HG03025 (cell line): ENCODE data around the gene CHURC1.
A peak's percentile ranks its signal among the peaks of the same experiment; 100 is the strongest.

Source experiments
- ATAC-seq: cut with Tn5 transposase; IDR thresholded peaks from one replicate; pipeline ENCODE4 v1.9.1; 2021; ENCODE audit warnings: mild to moderate bottlenecking, moderate library complexity; ENCODE audit not compliant: unreplicated experiment, low FRiP score

CHURC1 gene

DNA sequence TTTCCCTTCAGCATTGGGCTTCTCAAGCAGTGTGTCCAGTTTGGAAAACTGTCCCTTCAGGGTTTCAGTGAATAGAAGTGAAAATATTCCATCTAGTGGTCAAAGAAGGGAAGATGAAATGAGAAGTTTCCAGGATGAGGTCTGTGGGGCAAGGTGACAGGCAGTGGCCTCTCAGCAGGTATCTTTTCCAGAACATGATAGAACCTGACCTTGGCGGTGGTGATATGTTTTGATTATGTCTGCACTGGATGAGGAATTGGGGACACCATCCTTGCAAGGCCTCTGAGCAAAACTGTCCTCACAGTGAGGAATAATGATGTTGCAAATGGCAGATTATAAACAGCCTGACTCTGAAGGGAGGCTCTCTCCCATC, 23.6 kb downstream of the CHURC1 start:
- ATAC-seq = no peak

DNA sequence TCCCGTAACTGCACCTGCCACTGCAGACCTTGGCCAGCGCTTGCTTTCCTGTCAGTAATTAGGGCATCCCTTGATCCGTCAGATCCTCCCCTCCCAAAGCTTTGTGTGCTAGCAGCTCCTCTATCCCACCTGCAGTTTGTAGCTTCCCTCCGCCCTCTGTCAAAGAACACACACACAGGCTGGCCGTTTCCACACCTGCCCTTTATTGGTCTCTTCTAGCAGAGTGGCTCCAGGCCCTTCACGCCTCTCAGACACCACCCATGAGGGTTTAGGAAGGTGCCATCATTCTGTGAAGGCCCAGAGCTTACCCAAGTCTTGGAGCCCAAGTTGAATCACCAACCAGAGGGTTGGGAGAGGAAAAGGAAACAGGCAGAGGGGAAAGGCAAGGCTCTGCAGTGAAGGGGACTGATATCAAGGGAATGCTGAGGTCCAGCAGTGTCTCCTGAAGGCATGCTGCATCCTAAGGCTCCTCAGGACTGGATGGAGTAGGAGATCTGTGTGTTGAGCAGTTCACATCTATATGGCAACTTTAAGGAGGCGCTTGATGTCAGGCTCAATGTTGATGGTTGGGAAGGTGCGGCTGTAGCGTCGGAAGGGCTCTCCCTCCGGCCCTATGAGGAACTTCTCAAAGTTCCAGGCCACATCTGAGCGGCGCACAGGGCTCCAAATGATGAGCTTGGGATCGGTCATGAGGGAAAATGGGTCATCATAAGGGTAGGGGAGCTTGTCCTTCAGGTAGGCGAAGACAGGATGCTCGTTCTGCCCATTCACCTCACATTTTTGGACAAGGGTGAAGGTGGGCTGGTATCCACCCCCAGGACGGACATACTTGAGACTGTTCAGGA, 24.9 kb downstream of the CHURC1 start:
- no peak for ATAC-seq

DNA sequence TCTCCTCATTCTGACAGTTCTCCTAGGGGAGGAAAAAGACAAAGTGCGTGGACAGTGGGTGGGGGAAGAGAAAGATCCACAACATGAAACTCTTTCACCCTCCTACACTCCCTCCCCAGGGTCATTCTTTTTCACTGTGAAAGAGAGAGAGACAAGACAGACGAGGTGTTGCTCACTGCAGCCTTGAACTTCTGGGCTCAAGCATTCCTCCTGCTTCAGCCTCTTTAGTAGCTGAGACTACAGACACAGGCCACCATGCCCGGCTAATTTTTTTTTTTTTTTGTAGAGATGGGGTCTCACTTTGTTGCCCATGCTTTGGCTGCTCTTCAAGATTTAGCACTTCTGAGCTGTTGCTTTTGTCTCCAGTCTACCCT, 25.5 kb downstream of the CHURC1 start:
- no peak for ATAC-seq

DNA sequence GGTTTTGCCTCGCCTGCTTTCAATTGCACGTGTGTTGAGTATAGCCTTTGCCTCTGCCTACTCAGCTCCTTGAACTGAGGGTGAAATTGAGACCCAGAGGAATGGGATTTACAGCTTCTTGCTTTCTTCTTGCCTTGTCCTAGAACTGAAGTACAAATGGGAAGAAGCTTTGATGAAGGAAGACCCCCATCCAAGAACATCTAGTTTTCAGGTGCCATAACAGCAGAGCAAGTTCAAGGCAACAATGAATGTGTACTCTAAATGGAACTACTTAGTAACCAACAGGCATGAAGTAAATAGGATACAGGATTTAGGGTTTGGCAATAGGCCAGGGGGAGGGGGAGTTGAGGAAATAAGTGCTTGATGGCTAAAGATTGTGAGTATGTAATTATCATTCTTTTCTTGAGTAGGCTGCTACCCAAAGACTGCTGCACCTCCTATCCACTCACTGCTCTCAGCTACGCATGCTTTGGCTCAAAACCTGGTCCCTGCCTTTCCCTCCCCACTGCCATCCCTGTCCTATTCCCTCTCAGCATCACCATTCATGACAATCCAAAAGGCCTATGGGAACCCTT, 26.2 kb downstream of the CHURC1 start:
- ATAC-seq = no peak

DNA sequence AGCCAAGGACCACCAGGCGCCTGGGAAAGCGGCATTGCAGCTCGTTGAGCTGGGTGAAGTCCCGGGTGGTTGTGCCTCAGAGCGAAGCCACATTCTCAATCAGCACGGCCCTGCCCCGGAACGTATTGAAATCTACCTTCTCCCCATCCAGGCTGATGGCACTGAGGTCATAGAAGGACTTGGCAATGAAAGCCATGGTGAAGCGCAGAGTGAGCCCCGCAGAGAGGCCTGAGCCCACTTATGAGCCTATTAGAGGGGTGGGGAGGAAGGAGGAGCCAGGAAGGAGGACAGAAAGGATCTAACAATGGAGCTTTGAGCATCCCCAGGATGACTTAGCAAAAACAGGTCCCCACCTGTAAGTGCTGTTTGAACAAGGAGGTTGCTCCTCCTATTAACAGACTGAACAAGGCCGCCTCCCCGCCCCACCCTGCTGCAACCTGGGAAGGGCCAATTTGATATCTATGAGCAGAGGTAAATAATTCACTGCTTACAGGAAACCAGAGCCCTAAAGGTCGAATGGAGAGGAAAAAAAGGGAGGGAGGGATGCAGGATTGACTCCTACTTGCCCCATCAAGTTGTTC, 28.4 kb downstream of the CHURC1 start, which contains the start of gene GPX2:
GPX2 (minus strand) TSS at position 215 of the 581 bp plus-strand sequence; CDS start at position 196, 19 bp downstream.
- ATAC-seq = no peak

DNA sequence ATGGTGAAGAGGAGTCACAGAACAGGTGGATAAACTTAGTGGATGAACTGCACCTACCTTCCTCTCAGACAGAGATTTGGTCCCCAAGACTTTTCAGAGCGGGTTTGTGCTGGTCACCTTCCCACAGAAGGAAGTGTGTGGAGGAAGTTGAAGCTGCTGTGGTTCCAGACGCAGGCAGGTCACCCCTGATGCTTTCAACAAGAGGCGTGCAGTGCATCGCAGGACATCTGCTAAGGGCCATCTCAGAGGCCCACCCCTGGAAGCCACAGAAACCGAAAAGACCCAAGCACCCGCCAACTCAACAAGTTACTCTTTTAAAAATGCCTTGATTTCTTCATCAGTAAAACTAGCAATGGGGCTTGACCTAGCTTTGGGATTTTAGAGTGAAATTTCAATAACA, 29.3 kb downstream of the CHURC1 start:
- ATAC-seq = no peak

DNA sequence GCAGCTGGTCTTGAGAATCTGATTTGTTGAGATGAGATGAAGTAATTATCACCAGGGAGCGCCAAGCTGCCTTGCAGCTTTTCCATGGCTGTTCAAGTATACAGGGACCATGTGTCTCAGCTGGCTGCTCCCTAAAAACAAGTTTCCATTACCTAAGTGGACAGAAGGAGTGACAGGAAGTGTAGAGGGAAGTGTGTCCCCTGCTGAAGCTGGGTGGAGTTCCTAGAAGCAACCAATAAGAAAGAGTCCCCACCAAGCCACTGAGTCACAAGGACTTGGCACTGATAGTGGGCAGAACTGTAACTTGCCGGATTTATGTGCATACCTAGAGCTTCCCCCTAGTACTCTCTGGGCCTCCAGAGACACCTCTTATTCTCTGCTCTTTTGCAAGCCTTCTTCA, 29.8 kb downstream of the CHURC1 start:
- no peak for ATAC-seq

DNA sequence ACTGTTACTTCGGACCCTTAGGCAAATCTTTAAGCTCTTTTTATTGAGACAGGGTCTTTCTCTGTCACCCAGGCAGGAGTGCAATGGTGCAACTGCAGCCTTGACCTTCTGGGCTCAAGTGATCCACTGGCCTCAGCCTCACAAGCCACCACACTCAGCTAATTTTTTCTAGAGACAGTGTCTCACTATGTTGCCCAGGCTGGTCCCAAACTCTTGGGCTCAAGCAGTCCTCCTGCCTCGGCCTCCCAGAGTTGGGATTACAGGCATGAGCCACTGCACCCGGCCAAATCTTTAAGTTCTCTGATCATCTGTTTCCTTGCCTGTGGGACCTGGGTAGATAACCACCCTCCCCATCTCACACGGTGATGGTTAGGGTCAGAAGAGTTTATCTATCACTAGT, 30.6 kb downstream of the CHURC1 start:
- ATAC-seq = no peak

DNA sequence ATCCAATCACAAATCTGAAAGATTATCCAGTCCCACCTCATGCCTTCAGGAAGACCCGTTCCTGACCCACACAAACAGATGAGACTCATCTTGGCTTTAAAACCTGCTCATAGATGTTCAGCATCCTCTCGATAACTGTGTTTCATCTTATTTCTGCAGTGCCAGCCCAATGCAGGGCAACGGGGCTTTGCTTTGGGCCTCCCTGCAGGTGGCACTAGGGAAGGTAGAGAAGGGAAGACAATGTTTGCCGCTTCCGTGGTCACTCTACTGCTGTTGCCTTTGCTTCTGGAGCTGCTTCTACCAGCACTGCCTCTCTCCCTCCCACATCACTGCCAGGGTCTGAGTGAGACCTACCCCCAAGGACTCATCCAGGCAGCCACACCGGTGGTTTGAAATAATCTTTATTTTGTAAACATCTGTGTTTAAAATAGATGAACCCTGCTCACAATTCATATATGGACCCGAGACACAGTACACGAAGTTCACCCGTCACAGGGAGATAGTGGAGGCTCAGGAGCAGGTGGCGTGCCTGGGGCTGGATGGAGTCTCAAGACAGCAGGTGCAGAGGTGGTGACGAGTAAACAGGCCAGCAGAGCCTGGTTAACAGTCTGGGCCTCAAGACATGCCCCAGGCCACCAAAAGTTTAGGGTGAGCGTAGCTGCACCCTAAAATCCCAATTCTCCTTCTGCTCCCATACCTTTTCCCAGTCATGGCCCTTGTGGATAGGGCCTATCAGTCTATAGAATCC, 31.4 kb downstream of the CHURC1 start:
- no peak for ATAC-seq

DNA sequence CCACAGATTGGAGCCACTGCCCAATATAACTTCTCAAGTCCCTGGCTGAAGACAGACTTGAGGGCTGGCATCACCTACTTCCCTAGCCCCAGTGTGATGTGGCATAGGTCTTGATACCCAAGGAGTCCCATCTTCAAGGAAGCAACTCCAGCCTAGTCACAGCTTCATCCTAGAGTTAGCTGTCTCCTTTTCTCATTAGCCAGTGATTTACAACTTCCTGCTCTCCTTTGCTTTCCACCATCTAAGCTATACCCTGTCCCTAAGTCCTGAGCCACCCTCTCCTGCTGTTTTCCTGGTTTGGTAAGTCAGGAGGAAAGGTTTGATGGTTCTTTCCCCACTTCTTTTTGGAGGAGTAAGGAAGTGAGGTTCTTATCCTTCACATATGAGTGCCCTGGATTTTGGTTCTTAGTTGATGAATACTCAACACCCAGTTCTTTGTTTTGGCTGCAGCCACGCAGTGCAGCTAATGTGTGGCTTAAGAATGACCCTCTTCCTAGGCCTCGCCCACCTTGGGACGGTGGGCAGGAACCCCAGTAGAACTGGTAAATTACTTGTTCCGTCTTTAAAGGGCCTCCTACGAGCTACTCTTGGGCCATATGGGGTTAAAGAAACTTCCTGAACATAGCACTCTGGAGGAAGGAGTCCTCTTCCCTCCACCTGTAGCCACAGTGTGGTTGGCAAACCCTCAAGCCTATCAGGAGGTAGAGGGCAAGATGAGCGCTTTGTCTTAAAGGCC, 32.2 kb downstream of the CHURC1 start:
- no peak for ATAC-seq

DNA sequence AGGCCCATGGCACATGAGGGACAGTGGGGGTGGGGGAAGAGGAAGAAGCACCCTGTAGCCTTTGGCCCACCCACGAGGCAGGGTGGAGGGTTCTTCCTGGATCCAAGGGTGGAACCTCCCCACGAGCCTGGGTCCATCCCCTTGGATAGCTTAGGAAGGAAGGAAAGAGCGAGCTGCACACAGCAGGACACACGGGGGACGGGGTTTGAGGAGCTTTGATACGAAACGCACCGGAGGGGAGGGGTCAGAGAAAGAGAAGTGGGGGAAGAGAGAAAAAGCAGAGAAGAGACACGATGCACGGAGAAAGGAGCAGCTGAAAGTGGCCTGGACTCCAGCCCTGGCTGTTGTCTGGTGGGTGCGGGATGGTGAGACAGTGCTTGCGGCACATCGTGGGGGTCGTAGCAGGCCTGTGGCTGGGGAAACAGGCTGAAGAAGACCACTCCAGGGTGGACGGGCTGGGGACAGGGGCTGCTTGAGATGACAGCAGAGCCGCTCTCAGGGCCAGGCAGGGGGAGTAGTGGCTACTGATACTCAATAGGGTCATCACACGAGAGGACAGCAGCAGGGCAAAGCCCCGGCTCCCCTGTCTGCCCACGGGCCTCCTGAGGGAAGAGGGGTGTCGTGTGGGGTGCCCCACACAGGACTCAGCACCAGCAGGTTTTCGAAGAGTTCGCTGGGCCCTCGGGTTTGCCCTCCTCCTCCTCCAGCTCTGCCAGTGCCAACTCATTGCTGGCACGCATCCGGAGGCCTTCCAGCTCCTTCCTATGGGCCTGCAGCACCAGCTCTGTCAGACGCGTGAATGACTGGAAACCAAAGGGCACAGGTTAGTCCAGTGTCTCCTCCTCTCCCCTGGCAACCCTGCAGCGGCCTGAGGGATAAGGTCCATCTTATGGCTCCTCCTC, 33.7 kb downstream of the CHURC1 start:
- no peak for ATAC-seq

DNA sequence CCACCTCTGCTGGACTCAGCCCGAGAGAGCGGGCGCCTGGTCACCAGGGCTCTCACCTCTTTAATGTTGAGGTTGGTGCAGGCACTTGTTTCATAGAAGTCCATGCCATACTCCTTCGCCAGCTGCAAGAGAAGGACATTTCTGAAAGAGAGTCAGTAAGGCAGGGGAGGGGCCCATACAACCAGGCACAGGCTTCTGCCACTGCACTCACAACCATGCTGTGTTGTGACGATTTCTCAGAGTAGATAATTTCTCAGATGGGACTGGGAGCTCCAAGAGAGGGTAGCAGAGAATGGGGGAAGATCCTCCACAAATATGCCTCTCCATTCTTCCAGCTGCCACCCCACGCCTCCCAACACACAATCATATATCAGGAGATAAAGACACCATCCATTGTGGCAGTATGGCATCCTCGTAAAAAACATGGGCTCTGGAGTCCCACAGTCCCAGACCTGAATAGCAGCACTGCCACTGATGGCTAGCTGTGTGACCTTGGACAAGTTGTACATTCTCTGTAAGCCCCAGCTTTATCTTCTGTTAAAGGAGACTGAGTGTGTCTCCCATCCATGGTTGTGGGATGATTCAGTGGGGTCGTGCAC, 34.5 kb downstream of the CHURC1 start:
- ATAC-seq = no peak

DNA sequence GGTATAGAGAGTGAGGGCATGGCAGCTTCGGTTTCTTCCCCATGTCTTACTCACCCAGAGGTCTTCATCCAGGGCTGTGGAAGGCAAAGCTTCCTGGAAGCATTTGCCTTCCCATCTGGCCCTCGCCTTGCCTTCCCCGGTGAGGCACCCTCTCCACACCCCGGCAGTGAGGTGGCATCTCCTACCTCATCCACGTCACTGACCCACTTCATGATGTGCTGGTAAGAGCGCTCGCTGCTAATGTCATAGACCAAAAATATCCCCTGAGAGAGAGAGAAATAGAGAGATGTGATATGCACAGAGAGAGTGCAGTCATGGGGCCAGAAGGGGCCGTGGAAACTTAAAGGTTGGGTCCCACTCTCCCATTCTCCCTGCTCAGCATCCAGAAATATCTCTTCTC, 36.6 kb downstream of the CHURC1 start:
- no peak for ATAC-seq

DNA sequence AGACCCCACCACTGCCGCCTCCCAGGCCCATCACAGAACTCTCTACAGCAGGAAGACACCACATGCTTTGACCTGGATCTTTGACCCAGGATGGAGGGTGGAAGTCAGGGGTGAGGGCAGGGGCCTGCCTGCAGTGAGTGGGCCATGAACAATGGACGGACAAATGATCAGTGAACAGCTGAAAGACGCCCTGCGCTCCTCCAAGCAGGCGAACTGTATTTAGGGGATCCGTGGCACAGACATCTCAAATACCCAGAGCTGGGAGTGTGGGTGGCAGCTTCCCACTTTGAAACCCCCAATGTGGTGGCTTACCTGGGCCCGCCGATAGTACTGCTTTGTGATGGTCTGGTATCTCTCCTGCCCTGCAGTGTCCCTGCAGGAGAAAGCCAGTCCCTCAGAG, 37.0 kb downstream of the CHURC1 start:
- no peak for ATAC-seq

DNA sequence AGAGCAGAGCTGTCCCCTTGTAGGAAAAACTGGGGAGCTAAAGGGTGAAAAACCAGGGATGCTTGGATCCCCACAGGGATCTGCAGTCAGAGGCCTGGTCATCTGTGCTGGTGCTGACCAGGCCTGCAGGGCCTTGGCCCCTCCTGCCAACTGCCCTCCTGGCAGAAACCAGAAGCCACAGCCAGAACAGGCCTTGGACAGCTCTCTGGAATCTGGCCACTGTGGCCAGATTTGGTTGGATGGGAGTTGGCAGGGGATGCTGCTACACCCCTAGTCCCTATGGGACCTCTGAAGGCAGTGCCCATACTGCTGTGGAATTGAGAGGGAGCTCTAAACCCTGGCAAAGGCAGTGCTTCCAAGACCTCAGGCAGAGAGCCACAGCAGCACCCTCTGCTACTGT, 37.5 kb downstream of the CHURC1 start:
- no peak for ATAC-seq

DNA sequence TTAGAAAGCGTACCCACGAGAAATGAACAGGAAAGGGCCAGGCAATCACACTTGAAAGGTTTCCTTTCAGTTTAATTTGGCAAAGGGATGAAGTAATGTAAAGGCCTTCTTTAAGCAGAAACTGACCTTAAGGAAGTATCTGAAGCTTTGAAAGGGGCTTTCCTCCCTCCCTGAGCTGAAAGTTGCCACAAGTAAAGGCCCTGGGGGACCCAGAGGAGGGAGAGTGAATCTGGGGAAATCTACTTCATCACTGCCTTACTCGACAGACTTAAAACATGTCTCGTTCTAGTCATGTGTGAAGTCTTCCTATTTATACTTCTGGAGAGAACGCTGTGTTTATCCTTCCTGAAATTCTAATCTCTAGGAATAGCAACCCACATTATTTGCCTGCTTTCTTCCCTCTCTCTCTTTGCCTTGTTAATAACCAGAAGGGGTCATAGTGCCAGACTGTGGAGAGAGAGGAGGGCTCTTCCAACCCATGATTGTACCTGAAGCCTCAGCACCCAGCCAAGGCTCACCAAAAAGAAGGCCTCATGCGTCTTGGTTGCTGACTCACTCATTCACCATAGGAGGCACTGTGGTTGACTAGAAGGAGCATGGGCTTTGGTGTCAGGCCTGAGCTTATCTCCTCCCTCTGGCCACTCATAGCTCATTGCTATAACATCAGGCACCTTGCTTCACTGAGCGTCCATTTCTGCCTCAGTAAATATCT, 38.5 kb downstream of the CHURC1 start:
- peak; percentile 56 for ATAC-seq

DNA sequence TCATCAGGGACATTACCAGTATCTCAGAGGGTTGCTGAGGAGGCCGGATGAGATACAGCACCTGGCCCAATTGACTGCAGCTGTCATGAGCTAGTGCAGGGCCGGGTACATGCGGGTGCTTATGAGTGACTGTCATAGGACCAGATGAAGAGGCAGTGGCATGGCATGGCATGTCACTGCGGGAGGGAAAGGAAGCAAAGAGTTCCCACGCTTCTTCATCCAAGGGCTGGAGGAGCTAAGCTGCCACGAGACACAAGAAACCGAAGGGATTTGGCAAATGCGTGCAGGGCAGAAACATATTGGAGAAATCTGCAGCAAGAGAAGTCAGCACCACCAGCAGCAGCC, 39.0 kb downstream of the CHURC1 start:
- ATAC-seq = no peak

DNA sequence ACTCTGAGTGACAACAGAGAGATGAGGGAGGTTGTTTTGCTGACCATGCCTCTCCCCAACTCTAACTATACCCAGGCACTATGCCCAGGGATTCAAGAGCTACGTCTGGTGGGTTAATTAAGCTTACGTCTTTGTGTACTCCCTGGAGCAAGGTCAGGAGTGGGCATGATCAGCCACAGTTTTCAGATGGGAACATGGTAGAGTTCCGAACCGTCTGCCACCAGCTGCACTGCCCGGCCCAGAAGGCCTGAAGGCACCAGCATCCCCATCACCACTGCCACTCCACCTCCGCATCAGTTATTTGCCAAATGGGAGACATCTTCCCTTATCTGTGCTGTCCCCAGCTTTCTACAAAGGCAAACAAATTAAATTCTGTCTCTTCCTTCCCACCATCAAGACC, 39.4 kb downstream of the CHURC1 start:
- ATAC-seq = no peak
